ENCODE results near the gene SEC24B. TPM values are rescaled to one million over a fixed set of nuclear protein-coding genes. Genes with fewer than 3 reads are reported as not detected.

SEC24B gene
- total RNA-seq, 1 donor from 2014 or later = 36.1 TPM

DNA sequence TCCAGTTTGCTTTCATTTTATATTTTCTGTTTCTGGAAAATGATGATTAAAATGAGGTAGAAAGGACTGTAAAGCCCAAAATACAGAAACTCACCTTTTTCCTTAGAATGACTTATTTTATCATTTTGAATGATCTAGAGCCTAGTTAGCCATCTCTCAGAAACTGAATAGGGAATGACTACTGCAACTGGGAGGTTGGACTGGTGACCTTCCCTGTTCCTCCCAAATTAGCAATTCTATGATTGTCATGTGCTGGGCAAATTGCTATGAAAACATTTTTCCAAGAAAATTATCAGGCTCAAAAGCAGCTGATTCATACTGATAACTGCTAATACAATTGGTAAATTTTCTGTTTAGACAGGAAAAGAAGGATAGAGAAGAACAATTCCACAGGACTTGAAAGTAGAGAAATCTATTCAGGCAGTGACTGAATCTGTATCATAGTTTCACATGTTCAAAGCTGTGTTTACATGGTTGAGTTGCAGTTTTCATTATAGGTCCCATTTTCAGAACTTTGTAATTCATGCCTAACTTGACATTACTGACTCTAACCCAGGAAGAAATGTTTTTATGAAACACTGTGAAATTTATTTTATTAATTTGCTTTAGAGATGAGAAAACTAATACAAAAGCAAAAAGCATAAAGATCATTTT lies 43.4 kb upstream of the SEC24B start:
- intact Hi-C loops (cut with micrococcal nuclease) = no loop called here
- Mint-ChIP-seq H3K4me1 (peaks cover 5% of the 10 kb centered on the region), H3K27ac (no peak overlapping the region), H3K9me3 (no peaks in the 10 kb centered on the region), H3K4me3 (no peak overlapping the region), H3K36me3 (ENCODE audit: low read depth) (no peaks in the 10 kb centered on the region), H3K27me3 (peaks cover 5% of the 10 kb centered on the region)
- ChIA-PET CTCF (no interaction called here), POLR2A (no interaction called here)
- no peak for TF ChIP-seq CTCF (IDR thresholded peaks at IDR 0.05)
- DNase-seq = no peak
- ATAC-seq (ENCODE audit: low read depth) = no peak

DNA sequence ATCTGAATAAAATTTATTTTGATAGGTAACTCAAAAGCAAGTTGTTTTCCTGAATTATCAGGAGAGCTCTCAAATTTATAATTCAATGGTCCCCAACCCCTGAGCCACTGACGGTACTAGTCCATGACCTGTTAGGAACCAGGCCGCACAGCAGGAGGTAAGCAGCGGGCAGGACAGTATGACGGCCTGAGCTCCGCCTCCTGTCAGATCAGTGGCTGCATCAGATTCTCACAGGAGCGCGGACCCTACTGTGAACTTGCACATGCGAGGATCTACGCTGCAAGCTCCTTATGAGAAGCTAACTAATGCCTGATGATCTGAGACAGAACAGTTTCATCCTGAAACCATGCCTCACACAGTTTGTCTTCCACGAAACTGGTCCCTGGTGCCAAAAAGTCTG lies 37.9 kb upstream of the SEC24B start:
- POLR2A ChIA-PET = no interaction called here
- no peak overlapping the region for H3K4me3 Mint-ChIP-seq
- no peak for DNase-seq

DNA sequence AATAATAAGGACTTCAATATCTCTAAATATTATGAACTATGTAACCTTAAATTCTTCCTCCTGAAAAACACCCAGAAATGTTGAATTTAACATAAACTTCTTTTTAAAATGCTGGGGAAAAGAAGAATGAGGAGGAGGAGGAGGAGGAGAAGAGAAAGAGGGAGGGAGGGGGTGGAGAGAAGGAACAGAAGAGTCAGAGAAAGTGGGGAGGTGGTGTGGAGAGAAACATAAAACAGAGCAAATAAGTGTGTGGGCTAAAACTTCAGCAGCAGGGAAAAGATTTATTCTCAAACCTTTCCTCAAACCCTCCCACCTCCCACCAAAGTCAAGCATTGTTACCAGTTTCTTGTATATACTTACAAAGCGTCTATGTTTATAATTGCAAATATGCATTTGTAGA lies 34.7 kb upstream of the SEC24B start:
- intact Hi-C loops (cut with micrococcal nuclease) = no loop called here
- H3K4me1 Mint-ChIP-seq = peaks cover 5% of the 10 kb centered on the region
- TF ChIP-seq CTCF (IDR thresholded peaks at IDR 0.05) = no peak
- ATAC-seq (ENCODE audit: low read depth) (no peak), DNase-seq (no peak)
- no peaks in the 10 kb centered on the region for H3K9me3 Mint-ChIP-seq
- peaks cover 10% of the 10 kb centered on the region for H3K27me3 Mint-ChIP-seq
- H3K36me3 Mint-ChIP-seq (ENCODE audit: low read depth) = no peaks in the 10 kb centered on the region
- H3K27ac Mint-ChIP-seq = no peak overlapping the region
- CTCF ChIA-PET = no interaction called here
- no peak overlapping the region for H3K4me3 Mint-ChIP-seq
- POLR2A ChIA-PET = no interaction called here

More for the DNA sequence above, 37.9 kb upstream of the SEC24B start:
- Mint-ChIP-seq H3K36me3 (ENCODE audit: low read depth) (no peaks in the 10 kb centered on the region), H3K27ac (no peak overlapping the region), H3K27me3 (peaks cover 9% of the 10 kb centered on the region), H3K4me1 (peaks cover 5% of the 10 kb centered on the region), H3K9me3 (no peaks in the 10 kb centered on the region)
- intact Hi-C loops (cut with micrococcal nuclease) = no loop called here
- TF ChIP-seq CTCF (IDR thresholded peaks at IDR 0.05) = no peak
- no peak for ATAC-seq (ENCODE audit: low read depth)
- CTCF ChIA-PET = no interaction called here

- intact Hi-C loops (cut with micrococcal nuclease) = loop anchor here (1.0 to 10.0 kb wide), 3 partner anchors 572 to 1649 kb away; no protein-coding TSS in a partner anchor
- H3K36me3 Mint-ChIP-seq (ENCODE audit: low read depth) = no peaks in the 10 kb centered on the region
- H3K4me3 Mint-ChIP-seq = no peak overlapping the region
- no peak overlapping the region for H3K27ac Mint-ChIP-seq
- ATAC-seq (ENCODE audit: low read depth) (no peak), DNase-seq (no peak)
- no peaks in the 10 kb centered on the region for H3K4me1 Mint-ChIP-seq
- ChIA-PET POLR2A (interaction anchor here (0.5 kb wide), 1 partner anchor 571 kb away, joined by 5 read pairs; no protein-coding TSS in a partner anchor), CTCF (interaction anchor here (0.6 to 0.9 kb wide), 2 partner anchors 373 to 1388 kb away, joined by 3 read pairs; no protein-coding TSS in a partner anchor)
- no peaks in the 10 kb centered on the region for H3K27me3 Mint-ChIP-seq
- H3K9me3 Mint-ChIP-seq = no peaks in the 10 kb centered on the region
- no peak for TF ChIP-seq CTCF (IDR thresholded peaks at IDR 0.05)
These were observed 27.2 kb upstream of the SEC24B start for GRCh38 chr4:109406337-109406931.

DNA sequence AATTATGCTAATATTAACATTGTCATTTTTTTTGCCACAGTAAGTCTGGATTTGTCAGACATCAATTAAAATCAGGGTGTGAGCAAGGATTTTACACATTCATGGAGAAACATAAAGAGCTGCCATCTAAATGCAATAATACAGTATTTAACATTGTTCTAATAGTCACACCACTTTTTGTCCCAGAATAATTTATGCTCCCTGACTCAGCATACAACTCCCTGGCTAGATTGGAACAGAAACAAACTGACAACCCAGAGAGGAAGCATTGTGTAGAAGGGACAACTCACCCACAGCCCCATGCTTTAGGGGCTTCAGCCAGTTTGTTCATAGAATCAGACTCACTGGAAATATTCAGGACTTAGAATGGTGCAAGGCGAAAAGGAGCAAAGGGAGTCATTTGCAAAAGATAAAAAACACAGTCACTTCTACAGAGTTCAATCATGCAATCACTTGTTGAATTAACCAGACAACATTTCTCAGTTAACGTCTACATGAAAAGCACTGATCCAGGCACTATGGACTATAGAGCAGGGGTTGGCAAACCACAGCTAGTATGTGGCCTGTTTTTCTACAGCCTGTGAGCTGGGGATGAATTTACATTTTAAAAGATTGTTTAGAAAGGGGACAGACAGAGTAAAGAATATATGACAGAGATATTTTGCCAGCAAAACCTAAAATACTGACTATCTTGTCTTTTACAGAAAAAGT lies 26.4 kb upstream of the SEC24B start:
- Mint-ChIP-seq H3K4me3 (no peak overlapping the region), H3K4me1 (no peaks in the 10 kb centered on the region), H3K36me3 (ENCODE audit: low read depth) (no peaks in the 10 kb centered on the region), H3K27ac (no peak overlapping the region), H3K9me3 (no peaks in the 10 kb centered on the region), H3K27me3 (no peaks in the 10 kb centered on the region)
- DNase-seq = no peak
- ATAC-seq (ENCODE audit: low read depth) = no peak
- TF ChIP-seq CTCF (IDR thresholded peaks at IDR 0.05) = no peak
- POLR2A ChIA-PET = no interaction called here
- intact Hi-C loops (cut with micrococcal nuclease) = loop anchor here (5.0 to 10.0 kb wide), 2 partner anchors 572 to 1650 kb away; no protein-coding TSS in a partner anchor
- CTCF ChIA-PET = interaction anchor here (0.9 kb wide), 1 partner anchor 373 kb away, joined by 3 read pairs; no protein-coding TSS in a partner anchor
